HG02973 (cell line): ENCODE measurements around the gene TMEM178B.

ENCODE experiments used
- ATAC-seq: cut with Tn5 transposase; IDR thresholded peaks from one replicate; pipeline ENCODE4 v1.9.1; 2021; ENCODE audit warnings: moderate library complexity; ENCODE audit not compliant: unreplicated experiment

TMEM178B gene

DNA sequence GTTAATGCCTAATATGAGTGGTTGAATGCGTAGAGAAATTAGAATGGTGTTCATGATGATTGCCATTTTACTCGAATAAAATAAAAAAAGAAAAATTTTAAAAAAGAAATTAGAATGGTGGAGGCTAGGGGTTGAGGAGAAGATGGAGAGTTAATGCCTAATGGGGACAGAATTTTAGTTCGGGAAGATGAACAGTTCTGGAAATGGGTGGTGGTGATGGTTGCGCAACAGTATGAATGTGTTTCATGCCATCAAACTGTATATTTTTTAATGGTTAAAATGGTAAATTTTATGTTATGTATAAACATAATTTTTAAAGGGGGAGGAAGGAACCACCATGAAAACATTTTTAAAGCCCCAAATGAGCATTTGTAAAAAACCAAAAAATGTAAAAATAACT is 337.3 kb downstream of the TMEM178B start:
- ATAC-seq: no peak

DNA sequence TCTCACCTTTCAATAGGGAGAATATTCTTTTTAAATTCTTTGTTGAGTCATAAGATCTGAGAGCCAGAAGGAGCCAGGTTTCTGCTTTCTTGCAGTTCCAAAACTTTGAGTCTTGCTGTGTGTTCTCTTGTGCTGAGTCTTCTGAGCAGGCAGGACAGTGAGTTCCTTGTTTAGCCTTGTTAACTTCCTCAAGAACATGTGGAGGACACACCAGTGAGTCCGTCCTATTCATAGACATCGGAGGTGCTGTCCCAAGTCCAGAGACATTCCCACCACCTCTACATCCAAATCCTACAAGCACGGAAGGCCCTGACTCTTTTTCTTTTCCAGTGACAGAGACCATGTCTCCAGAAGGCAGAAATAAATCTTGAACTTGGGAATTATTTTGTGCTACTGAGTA is 342.1 kb downstream of the TMEM178B start:
- ATAC-seq: no peak

DNA sequence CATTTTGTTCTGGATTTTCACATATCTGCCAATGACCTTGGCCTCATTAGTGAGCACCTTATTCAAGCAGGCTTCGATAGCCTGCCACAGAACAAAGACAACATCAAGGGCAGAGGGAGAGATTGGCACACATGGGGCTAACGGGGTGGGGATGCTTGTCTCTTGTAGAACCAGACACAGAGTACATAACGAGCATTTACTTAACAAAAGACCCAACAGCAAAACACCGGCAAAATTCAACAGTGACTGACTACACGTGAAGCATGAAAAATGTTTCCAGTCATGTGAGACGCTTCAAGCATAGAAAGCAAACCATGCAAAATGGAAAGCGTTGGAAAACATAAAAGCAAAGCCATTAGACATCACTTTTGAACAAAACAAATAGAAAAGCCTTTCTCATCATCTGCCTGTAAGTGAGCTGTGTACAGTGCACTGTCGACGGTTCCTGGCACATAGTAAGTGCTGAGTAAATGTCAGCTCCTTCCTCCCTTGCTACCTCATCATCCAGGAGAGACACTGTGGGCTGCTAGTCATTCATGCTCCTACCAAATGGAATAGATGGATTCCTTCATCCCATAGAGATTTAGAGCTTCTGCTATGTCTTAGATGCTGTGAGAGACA is 342.9 kb downstream of the TMEM178B start:
- no peak for ATAC-seq

DNA sequence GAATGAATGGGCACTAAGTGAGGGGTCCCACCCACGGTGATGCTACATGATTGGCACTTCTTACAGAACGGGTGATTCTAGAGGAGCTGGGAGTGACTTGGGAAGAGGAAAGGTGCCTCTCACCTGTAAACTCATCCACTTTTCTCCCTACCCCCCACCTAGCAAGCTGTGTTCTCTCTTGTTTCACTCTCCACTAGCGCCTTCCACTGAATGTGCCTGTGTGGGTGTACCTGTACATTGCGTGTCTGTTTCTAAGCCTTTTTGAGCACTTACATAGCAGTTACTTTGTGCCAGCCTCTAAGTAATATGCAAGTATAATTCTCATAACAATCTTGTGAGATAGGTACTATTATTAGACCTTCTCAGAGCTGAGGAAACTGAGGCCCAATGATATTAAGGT is 343.6 kb downstream of the TMEM178B start:
- ATAC-seq: no peak

DNA sequence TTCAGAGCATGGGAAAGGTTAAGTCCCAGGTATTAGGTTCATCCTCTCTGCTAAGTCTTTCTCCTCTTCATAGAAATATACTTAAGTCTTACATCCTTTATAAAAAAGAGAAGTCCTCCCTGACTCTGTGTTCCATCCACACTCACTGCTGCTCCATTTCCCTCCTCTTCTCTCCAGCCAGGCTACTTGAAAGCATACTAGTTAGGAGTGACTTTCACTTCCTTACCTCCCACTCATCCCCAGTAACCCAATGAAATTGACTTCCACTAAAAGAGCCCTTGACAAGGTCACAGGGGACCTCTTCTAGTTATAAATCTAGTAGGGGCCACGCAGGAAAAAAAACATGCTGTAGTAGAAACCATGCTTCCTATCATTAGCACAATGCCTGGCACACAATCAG is 344.2 kb downstream of the TMEM178B start:
- ATAC-seq: no peak

DNA sequence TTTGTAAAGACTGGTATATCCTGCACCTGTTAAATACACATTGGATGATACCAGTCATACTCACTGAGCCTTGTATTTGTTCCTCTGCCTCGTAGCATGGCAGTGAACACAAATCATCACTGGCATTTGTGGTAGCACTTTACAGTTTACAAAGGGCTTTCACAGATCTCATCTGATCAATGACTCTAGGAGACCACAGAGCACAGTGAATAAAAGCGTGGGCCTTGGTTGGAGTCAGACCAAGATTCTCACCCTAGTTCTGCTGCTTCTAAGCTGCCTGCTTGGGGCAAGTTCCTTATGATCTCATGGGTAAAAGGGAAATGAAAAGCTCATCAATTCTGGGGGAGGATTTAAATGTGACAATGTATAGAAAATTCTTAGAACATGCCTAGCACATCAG is 347.4 kb downstream of the TMEM178B start:
- no peak for ATAC-seq

DNA sequence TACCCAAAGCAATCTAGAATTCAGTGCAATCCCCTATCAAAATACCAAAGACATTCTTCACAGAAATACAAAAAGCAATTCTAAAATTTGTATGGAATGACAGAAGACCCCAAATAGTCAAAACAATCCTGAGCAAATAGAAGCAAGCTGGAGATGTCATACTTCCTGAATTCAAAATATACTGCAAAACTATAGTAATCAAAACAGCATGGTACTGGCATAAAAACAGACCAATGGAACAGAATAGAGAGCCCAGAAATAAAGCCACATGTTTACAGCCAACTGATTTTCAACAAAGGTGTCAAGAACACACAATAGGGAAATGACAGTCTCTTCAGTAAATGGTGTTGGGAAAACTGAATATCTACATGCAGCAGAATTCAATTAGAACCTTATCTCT is 353.3 kb downstream of the TMEM178B start:
- no peak for ATAC-seq

DNA sequence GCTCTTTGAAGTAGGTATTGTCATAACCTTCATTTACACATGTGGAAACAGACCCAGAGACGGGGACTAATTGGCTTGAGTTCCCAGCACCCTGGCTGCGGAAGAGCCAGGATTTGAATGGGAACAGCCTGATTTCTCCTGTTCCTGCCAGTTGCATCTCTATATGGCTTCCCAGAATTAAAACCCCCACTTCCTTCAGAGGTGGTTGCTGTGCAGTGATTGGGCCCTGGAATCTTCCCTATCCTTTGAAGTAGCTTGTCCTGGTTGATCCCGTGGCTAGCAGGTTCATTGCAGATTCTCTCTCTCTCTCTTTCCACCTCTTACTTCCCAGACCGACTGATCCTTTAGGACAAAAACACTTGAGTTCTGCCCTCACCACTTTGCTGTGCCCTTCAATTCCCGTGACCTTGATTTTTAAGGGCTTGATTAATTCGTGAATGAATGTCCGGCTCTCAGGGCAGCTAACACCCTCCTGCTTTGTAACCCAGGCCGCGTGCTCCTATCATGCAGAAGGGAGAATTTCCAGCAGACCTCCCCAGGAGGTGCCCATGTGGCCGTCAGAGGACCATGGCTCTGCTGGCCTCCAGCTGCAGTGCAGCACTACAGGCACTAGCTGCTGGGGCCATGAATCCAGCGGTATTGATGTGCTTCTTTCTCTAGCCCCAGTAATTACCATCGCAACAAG is 356.7 kb downstream of the TMEM178B start:
- no peak for ATAC-seq

DNA sequence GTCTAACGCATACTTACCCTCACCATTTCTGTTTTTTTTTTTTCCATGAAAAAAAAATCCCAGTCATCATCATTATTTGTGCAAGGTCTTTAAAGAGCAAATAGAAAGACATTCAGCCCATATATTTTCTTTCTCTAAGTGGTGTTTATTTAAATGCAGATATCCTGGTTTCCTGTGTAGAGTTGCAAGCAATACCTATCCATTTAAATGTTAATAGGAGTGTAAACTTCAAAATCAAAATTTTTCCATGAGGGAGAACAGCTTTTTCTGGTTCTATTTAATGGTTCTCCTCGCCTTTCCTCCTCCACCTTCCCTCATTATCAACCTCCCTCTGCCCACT is 357.2 kb downstream of the TMEM178B start:
- no peak for ATAC-seq

DNA sequence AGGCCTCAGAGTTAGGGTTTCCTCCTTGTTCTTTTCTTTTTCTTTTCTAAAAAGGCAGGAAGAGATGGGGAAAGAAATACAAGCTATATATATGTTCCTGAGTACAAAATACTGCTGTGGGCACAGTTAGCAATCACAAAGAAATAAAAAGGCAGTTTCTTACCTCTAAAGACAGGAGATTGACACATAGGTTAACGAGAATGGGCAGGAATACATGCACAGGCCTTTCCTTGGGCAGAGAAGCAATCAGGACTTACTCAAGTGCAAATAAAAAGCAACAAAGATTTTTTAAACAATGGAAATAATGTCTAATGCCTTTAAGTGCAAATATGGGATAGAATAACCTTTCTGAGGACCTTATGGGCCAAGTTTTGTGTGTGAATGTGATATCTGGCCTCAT is 357.8 kb downstream of the TMEM178B start:
- no peak for ATAC-seq

DNA sequence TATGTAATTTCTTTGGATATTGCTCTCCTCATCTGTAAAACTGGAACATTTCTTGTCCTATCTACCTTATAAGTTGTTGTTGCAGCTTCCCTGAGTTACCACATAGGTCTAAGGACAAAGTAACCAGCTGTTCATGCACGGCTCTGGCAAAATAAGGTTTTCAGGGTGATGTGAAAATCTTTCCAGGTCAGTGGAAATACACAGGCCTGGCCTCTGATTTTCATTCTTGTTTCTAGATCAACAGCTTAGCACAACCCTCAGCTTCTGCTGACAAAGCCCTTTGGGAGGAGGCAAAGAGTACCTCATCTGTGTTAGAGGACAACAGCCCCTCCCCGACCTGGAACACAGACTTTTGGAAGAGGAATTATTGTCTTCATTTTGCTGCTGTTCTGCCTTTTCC is 359.8 kb downstream of the TMEM178B start:
- no peak for ATAC-seq

DNA sequence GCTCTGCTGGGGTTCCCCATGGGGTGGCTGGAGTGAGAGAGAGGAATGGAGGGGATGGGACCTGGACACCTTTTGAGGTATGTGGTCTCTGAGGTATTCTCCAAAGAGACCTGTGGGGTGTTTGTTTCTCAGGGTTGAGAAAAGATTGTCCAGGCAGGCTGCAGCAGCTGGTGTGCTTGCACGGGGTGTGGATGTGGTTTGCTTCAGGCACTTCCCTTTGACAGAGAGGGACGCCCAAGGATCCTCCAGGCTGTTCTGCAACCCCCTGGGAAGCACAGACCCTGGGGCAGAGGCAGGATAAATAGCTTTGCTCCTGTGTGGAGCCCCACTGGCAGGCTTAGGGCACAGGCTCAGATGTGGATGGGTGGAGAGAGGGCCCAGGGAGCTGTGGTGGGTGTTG is 362.3 kb downstream of the TMEM178B start:
- ATAC-seq: no peak

DNA sequence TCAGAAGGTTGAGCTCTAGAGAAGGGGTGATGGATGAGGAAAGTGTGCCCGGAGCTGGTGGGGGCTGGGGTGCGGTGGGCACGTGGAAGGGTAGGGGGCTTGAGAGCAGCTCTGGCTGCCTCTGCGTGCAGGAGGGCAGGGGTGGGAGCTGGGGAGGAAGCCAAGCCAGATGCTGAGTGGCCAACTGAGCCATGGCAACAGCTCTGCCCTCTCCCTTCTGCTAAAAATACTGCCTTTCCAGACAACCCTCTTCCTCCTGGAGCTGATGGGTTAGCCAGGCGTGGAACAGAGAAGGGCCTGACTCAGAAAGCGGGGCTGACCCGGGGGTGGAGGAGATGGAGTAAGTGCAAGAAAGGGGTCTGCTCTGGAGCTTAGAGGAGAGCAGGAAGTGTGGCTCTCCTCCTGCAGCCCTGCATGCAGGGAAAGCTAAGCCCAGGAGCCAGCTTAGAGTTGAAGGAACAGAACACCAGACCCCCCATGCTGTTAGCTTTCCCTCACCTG is 362.8 kb downstream of the TMEM178B start:
- ATAC-seq: no peak

DNA sequence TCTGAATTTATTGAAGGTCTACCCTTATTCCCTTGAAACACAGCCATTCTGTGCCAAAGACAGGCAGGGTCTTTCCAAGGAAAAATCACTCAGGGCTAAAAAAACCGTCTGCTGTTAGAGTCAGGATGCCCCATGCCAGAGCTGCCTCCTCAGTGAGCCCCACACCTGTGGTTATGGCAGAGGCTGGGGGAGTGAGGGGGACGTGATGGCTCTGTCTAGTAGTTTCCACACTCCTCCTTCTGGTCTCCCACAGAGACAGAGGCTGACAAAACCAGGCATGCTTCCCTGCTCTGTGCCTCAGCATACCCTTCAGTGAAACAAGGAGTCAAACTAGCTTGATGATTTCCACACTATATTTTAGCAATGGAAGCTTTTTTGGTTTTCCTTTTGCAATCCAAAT is 365.3 kb downstream of the TMEM178B start:
- ATAC-seq: no peak

DNA sequence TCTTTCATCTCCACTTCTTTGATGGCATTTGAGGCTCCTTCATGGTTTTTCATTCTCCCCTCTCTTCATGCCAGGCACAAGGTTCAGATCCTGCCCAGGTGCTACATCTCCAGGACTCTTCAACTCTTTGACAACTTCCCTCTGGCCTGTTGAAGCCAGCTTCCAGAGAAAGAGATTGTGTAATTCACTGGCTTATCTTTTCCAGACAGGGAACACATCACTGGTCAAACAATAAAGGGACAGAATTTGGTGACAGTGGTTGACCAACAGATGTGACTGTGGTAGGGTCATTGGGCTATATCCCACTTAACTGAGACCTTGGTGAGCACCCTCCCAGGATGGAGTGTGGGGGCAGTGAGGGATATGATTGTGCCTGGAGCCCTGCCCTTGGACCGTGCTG is 365.9 kb downstream of the TMEM178B start:
- ATAC-seq: no peak

DNA sequence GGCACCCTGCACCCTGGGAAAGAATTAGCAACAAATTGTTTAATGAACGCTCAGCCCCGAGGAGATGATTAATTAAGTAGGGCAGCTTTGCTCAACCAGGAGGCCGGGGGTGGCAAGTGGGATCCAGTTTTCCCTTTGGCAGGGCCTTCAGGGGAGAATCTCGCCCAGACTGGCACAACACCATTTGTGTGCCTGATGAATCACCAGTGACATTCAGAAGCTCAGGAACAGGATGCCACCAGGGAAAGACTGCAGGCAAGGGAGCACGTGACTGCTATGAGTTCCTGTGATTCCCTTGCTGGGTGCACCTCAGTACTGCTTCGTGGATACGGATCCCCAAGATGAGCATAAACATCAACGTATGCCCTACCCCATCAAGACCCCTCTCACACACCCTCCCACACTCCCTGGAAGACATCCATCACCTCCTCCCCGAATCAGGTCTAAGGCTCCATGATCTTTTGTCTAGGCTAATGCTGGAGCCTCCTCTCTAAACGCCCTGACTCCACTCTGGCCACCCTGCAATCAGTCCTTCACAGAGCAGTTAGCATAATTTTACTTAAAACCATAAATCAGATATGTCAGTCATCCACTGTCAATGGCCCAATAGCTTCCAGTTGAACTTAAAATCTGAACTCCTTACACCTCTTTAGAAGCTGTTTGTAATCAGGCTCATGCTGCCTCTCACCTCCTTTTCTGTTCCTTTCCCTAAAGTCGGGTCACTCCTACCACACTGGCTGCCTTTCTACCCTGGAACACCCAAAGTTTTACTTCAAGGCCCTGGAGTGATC is 368.2 kb downstream of the TMEM178B start:
- no peak for ATAC-seq

DNA sequence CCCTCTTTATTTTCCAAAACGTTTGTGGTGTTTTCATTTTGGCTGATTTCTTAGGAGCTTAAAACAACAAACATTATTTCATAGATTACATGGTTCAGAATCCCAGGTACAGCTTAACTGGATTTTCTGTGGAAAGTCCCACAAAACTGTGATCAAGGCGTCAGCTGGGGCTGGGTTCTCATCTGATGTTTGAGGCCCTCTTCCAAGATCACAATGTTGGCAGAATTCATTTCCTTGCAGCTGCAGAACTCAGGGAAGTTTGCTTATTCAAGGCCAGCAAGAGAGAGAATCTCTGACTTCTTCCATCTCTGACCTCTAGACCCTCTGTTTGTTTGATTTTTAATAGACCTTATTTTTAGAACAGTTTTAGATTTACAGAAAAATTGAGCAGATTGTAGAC is 368.9 kb downstream of the TMEM178B start:
- ATAC-seq: no peak

DNA sequence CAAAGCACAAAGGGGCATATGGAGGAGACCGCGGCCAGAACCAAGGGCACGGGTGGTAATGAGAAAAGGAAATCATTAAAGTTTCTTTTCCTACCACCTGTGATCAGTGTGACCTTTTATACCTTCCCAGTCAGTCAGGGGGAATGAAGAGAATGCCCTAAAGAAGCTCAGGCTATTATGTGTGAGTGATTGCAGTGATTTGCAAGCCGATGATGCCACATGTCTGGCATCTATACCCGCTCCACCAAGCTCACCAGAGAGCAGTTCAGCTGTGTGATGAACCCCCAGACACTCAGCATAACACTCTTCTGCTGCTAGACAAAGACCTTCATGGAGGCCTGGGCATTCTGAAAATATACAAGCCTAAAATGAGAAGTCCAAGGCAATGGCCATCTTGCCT is 371.1 kb downstream of the TMEM178B start:
- no peak for ATAC-seq

DNA sequence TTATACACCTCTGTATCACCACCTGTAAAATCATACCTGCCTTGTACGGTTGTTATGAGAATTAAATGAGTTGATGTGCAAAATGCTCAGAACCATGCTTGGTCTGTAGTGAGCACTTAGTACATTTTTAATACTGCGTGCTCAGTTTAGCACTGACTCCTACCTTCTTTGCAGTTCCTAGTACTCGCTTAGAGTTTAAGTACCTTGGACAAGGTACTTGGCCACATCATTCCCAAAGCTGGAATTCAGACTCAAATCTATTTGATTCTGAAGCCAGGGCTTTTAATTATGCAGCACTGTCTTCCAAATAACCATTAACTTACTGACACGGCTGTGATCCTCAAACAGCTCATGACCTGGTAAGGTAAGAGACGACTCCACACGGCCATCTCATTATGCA is 377.4 kb downstream of the TMEM178B start:
- ATAC-seq: no peak

DNA sequence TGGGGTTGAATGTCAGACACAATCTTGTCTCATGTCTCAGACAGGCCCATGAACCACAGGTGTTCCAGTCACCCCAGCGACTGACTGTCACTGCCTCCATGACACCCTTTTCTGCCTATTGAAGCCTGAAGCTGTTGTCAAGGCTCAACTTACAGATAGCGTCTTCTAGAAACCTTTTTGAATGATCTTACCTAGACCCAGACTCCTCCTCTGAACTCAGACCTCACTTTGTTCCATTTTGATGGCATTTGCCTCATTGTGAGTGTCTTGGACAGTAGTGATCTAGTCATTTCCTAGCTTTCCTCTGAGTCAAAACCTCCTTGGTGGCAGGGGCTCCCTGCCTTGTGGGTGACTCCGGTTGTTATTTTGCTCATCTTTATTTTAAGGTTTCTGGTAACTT is 379.0 kb downstream of the TMEM178B start:
- ATAC-seq: no peak

DNA sequence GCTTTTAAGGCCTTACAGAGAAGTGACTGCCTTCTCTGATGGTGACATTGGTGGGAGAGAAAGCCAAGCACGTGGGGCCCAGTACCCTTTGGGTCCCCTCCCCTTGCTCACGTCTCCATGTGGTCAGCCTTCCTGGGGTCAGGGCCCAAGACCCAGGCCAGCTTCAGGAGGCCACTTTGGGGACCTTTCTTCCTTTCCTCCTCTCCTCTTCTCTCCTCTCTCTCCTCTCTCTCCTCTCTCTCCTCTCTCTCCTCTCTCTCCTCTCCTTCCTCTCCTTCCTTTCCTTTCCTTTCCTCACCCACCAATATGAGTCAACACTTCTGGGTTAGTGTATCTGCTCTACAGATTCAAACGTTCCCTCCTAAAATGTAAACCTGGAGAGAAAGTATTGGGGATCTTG is 380.5 kb downstream of the TMEM178B start:
- ATAC-seq: no peak

DNA sequence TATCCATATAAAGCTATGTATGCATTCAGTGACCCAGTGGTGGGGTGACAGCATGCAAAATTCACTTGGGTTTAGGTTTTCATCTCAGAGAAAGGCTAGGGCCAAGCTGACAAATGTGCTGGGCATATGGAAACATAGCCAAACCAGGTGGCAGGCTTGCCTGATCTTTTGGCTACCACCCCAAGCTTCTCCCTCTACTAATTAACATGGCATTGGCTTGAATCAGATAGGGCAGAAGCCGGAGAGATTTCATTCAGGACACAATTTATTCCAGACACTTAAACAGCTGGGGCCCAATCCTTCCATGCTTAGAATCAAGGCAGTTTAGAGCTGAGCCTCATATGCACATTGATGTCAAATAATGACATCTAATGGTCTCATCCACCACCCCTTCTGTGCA is 381.9 kb downstream of the TMEM178B start:
- ATAC-seq: no peak
